NCI-H774 (cell line): ENCODE results near the gene NKIRAS1.
"Not testable (repeated sequence)": the region's sequence is repeated elsewhere in the genome, so short reads cannot be mapped to it uniquely, and the experiment has no call there.

Experiments
- DNase-seq: peaks from one replicate; lab custom pipeline; 2025; lab: John Stamatoyannopoulos, UW

NKIRAS1 gene

DNA sequence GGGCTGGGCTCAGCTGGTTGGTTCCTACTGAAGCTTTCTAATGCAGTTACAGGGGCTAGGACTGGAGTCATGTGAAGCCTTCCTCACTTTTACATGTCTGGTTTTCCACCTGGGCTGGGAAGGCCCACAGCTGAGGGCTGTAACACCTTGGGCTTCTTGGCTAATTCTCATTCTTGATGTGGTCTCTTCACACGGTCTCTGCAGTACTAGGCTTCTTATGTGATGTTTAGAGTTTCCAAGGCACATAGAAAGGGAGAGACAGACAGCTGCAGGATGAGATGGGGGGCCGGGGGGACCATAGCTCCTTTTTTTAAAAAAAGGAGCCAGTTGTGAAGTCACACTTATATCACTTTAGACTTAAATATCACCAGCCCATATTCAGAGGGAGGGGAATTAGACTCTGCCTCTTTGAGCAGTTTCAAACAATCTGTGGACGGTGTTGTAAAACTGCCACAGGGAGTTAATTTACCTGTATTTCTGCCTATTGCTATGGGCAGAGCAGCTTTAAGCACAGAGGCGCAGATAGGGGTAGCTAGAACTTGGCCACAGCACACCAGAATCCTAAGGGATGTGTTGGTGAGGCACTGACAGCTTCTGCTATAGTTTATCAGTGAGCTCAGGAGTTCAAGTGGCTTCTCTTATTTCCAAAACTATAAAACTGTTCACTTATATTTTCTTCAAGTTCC, 46.7 kb downstream of the NKIRAS1 start:
- DNase-seq: no peak

DNA sequence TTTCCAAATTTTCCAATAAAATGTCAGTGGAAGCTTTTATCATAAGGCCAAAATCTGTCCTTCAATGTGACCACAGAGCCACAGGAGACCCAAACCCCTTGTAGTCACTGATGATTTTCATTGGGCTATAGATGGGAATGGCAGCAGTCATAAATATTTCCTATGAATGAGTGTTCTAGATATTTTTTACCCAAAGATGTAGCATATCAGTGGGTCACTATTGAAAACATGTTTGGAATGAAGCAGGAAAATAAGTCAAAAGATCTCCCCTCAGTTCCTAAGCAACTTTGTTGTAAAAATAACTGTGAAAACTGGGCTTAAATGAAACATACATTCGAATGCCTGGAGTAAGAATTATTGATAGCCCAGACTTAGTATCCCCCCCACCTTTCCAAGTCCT, 49.0 kb downstream of the NKIRAS1 start:
- DNase-seq: no peak

DNA sequence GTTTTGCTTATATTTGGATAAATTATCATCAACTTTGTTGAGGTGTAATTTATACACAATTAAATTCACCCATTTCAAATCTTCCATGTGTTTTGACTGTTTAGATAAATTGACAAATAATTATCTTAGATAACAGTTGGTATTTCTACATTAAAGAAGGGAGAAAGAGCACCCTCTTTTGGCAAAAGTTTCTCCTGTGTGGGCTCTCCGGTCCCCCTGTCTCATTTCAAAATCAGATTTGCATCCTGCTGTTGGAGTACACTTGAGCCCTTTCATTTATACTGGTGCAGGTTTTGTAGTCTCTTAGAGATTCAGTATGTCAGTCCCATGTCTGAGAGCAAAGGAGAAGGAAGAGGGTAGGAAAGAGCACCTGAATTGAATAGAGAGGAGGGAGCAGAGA, 49.4 kb downstream of the NKIRAS1 start:
- no peak for DNase-seq

DNA sequence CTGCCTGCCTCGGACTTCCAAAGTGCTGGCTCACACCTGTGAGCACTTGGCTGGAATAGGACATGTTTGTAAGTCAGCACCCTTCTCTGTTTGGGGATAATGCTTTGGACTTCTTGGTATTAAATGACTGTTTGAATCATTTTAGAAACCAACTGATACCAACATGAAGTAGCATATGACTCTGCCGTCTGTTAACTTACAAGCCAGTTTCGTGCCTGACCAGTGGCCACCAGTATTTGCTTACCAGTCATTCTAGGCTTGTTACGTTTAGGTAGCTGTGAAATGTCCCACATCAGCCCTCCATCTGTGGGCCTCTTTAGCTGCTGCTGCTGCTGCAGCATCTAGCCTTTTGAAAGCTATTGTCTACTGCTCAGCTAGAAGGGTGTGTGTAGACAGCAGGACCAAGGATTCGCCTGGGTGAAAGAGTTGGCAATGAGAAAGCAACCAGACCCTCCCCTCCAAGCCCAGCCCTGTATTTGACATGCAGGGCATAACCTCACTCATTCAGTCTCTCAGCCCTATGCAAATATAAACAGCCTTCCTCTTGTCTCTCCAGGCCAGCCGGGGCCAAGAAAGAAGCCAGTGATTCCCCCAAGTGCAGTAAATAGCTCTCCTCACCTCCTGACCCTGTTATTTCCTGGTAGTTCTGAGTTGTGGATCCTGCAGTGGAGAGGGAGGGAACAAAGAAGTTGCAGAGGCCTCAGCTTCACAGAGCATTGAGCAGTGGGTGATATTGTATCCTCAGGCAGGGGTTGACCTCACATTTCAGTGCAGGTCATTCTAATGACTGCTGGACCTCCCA, 51.0 kb downstream of the NKIRAS1 start:
- no peak for DNase-seq

DNA sequence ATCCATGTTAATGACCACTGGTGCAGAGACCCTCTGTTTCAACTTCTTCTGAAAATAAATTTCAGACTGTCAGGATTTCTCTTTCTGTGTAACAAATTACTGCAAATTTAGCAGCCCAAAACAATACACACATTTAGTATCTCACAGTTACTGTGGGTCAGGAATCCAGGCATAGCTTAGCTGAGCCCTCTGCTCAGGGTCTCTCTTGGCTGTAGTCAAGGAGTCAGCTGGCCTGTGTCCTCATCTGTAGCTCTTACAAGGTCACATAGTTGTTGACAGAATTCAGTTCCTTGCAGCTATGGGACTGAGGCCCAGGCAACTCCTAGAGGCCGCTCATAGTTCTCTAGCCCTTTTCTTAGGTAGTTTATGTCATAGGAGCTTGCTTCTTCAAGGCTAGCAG, 51.9 kb downstream of the NKIRAS1 start:
- DNase-seq: no peak

DNA sequence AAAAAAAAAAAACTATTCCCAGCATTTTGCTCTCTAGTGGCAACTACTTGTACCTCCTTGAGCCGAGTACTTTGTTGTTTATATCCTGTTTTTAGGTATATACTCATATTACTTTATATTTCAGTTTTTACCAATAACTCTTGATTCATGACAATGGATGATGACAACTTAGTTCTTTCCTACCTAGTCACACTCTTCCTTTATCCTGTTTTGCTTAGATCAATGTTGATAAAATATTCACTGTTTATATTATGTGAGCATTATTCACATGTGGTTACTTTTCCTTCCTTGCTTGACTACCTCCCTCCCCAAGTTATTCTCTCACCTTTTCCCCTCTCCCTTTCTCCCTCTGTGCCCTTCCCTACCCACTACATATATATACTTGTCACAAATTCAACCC, 53.7 kb downstream of the NKIRAS1 start:
- no peak for DNase-seq

DNA sequence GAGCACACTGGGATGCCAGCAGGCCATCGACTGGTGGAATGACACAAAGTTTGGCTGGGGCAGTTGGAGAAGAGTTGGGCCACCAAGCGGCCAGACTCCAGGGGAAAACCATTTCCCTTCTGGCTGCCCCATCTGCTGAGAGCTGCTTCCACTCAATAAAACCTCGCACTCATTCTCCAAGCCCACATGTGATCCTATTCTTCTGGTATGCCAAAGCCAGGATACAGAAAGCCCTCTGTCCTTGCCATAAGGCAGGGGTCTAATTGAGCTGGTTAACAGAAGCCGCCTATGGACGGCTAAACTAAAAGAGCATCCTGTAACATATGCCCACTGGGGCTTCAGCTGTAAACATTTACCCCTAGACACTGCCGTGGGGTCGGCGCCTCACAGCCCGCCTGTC, 55.1 kb downstream of the NKIRAS1 start:
- no peak for DNase-seq

DNA sequence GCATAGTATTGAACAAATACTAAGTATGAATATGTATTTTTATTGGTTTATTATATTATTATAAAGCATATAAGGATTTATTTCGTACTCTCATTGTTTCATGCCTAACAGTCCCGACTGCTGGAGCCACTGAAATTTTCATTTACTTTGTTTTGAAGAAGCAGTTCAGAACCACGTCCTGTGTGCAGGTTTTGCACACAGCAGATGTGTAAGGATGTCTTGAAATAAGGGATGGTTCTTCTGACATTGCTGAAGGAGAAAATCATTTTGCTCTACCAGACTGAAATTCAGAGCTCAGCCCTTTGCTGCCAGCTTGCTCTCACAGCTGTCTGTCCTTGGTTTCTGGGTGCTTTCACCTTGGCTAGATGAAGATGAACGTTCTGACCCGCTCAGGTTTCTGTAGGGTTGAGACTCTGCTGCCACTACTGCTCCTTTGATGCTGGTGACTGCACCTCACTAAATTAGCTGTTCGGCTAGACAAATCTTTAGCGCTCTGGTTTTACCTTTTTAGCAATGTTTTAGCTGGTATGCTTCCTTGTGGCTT, 56.9 kb downstream of the NKIRAS1 start:
- no peak for DNase-seq

DNA sequence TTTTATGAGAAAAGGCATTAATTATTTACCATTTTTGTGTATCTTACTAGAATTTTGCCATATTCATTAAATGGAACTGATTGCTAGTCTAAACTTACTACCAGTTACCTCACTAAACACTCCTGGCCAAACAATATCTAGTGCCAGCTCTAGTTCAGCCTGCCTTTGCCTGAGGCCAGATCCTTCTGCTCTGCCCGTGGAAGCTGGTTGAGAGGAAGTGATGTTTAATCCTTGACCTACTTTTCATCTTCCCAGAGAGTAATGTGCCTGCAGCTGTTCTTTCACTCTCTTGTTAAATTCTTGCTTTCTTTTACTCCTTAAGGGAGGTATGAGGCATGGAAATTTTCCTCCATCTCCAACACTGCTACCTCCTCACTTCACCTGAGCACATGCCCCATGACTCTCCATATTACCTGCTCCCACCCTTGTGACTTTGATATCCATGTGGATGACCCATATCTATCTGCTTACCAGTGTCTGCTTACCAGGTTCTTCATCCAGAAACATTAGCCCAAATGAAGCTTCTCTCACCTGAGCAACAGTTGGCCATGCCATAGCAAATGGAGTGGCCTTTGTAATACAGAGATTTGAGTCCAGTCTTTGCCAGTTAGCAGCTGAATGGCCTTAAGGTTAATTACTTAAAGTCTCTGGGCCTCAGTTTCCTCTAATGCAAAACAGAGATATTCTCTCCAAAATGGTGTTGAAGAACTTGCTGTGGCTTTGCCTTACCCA, 57.6 kb downstream of the NKIRAS1 start:
- DNase-seq: no peak

DNA sequence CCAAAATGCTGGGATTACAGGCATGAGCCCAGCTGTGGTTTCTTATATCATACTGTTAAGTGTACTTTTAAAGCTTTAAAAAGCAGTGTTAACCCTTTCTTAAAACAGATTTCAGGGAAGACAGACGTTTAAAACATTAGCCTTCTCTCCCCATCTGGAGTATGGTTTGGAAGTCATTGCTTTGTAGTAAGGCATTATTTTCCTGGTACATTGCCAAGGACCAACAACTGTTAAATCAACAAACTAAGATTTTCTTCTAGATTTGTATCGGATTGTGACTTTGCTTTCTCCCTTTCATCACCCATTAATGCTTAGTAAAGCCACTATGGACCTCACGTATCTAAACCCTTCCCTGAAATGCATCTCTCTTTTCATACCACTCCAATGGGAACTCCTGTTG, 60.5 kb downstream of the NKIRAS1 start:
- no peak for DNase-seq

DNA sequence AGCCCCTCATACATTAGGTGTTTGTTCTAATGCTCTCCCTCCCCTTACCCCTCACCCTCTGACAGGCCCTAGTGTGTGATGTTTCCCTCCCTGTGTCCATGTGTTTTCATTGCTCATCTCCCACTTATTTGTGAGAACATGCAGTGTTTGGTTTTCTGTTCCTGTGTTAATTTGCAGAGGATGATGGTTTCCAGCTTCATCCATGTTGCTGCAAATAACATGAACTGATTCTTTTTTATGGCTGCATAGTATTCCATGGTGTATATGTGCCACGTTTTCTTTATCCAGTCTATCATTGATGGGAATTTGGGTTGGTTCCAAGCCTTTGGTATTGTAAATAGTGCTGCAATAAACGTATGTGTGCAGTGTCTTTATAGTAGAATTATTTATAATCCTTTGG, 67.3 kb downstream of the NKIRAS1 start:
- DNase-seq: not testable (repeated sequence)

DNA sequence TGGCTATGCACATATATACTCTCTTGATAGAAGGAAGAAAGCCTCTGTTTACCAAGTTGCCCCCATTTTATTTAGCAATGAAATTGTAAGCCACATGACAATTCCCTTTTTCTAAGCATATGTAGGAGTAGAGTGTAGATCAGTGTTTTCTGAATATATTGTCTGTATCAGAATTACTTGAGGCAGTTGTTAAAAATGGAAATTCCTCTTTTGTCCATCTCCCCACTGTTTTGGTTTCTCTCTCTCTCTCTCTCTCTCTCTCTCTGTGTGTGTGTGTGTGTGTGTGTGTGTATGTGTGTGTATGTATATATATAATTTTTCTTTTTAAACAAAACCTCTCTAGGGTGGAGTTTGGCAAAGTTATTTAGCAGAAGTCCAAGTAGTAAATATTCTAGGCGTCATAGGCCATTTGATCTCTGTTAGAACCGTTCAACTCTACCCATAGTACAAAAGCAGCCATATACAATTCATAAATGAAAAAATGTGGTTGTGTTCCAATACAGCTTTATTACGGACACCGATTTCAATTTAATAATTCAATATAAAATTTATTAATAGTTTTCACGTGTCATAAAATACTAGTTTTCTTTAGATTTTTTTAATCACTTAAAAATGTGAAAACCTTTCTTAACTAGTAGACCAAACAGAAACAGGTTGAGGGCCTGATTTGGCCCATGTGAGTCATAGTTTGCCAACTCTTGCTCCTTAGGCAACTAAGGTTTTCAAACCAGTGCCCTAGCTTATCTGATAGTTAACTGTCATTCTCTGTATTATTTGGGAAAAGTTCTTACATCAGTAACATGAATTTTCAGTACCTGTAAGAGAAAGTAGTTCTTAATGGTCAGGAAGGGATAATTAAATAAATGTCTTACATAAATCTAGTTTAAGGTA, 71.2 kb downstream of the NKIRAS1 start:
- DNase-seq: no peak

DNA sequence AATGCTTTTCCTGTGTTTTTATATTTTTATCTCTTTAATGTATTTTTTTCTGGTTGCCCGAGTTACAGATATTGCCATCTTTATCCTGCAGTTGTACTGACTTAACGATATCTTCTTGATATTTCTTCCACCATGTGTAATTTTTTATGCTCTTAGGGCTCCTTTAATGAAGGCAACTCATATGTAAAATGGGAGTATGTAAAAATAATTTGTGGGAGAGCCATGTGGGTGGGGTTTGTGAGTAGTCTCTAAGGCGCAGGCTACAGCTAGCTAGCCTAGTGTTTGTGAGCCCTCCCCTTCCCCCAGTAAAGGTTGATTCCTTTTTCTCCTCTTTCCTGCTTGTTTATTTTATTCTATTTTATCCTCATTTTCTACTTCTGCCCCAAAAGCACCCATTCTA, 72.9 kb downstream of the NKIRAS1 start:
- no peak for DNase-seq
